HG02798 (cell line): Measurements from ENCODE around the gene ZMYND12.
"Not testable (repeated sequence)": the region's sequence is repeated elsewhere in the genome, so short reads cannot be mapped to it uniquely, and the experiment has no call there.

Source experiments
- ATAC-seq: cut with Tn5 transposase; IDR thresholded peaks from one replicate; pipeline ENCODE4 v1.9.1; 2021; ENCODE audit warnings: mild to moderate bottlenecking; ENCODE audit not compliant: unreplicated experiment, poor library complexity

Gene ZMYND12

GRCh38 chr1:42456010-42456753, at the start of gene ZMYND12, which contains the start of gene PPCS:
Gene ZMYND12 (minus strand): TSS chr1:42456022. CDS start chr1:42455997, 25 bp downstream.
Gene PPCS (plus strand): TSS chr1:42456543. CDS start chr1:42456566, 23 bp downstream.
- ATAC-seq, result peak; percentile 85

- no peak for ATAC-seq
These were observed 48.8 kb upstream of the ZMYND12 start for GRCh38 chr1:42504535-42505128.

DNA sequence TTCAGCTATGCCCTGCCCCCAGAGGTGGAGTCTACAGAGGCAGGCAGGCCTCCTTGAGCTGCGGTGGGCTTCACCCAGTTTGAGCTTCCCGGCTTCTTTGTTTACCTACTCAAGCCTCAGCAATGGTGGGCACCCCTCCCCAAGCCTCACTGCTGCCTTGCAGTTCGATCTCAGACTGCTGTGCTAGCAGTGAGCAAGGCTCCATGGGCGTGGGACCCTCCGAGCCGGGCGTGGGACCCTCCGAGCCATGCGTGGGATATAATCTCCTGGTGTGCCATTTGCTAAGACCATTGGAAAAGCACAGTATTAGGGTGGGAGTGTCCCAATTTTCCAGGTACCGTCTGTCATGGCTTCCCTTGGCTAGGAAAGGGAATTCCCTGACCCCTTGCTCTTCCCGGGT, 46.2 kb upstream of the ZMYND12 start:
- ATAC-seq, result not testable (repeated sequence)

DNA sequence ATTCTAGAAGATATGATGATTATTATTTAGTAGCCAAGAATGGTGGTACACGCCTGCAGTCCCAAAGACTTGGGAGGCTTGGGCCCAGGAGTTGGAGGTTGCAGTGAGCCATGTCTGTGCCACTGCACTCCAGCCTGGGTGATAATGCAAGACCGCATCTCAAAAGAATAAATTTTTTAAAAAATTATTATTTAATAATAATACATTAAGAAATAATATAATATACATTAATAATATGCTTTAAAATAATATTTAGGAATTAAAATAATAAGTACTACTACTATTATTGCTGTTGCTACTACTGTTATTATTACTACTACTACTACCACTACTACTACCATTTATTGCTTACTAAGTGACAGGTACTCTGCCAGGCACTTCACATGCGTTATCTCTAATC, 34.4 kb upstream of the ZMYND12 start:
- ATAC-seq, result no peak

GRCh38 chr1:42484382-42484781, 28.6 kb upstream of the ZMYND12 start:
- ATAC-seq, result no peak

GRCh38 chr1:42482635-42483153, 26.9 kb upstream of the ZMYND12 start:
- ATAC-seq, result no peak

GRCh38 chr1:42480921-42481320, 25.1 kb upstream of the ZMYND12 start:
- ATAC-seq, result no peak

DNA sequence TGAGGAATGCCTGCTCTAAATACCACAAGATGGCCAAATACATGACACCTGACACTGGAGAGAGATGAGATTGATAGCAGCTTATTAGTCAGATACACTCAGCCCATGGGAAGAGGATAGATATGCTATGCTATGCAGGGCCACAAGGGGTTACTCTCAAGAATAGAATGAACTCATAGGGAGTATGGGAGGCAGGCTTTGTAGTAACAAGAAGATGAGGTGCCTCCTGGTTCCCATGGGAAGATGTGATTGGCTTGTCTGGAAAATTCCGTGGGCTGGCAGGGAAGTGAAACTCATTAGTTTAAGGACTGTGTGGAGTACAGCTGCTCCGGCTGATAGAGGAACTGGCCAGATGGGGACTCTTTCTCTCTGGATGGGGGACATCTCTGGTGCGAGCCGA, 23.8 kb upstream of the ZMYND12 start:
- no peak for ATAC-seq

- no peak for ATAC-seq
These were observed 22.0 kb upstream of the ZMYND12 start for GRCh38 chr1:42477775-42478174.

DNA sequence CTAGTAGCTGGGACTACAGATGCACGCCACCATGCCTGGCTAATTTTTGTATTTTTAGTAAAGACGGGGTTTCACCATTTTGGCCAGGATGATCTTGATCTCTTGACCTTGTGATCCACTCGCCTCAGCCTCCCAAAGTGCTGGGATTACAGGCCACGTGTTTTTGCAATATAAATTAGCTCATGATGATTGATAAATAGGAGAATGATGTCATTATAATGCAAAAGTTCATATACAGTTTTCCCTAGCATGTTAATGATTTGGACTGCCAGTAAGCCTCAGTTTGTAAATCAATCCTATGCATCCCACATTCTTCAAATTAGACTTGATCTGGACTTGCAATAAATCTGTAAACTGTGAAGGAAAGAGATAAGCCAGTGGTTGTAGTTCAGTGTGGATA, 21.5 kb upstream of the ZMYND12 start:
- not testable (repeated sequence) for ATAC-seq

GRCh38 chr1:42476605-42477004, 20.8 kb upstream of the ZMYND12 start:
- no peak for ATAC-seq

GRCh38 chr1:42469727-42470126, 13.9 kb upstream of the ZMYND12 start:
- no peak for ATAC-seq

DNA sequence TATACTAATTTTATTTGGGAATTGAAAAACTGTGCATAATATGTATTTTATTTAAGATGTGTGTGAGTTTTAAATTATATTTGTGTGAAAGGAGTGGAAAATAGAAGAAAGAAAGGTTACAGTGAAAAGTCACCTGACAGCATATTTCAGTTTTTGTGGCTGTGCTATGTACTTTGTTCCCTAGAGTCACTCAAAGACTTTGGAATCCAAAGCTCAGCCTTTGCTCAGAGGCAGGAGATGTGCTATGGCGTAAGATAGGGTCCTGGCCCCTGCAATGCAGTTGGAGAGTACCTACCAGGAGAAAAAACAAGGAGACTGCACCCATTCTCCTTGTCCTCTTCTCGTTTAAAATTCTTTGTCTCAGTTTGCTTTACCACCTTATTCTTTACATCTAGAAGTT, 10.2 kb upstream of the ZMYND12 start:
- ATAC-seq, result no peak

- ATAC-seq, result no peak
These were observed 8.1 kb upstream of the ZMYND12 start for GRCh38 chr1:42463921-42464320.

GRCh38 chr1:42462828-42463763, 7.3 kb upstream of the ZMYND12 start, which contains the start of gene CCDC30:
Gene CCDC30 (plus strand): TSS chr1:42463286. CDS start chr1:42480552, 17,266 bp downstream.
- ATAC-seq, result peak; percentile 100

DNA sequence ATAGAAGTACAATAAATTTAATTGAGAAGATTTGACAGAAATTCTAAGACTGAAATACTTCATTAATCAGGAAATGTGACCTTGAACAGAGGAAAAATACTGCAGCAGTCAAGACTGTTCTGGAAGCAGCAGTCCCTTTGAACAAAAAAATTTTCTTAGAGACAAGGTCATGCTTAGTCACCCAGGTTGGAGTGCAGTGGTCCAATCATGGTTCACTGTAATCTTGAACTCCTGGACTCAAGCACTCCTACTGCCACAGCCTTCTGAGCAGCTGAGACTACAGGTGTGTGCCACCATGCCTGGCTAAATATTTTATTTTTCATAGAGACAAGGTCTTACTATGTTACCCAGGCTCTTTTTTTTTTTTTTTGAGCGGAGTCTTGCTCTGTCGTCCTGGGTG, 5.4 kb upstream of the ZMYND12 start:
- ATAC-seq, result no peak

DNA sequence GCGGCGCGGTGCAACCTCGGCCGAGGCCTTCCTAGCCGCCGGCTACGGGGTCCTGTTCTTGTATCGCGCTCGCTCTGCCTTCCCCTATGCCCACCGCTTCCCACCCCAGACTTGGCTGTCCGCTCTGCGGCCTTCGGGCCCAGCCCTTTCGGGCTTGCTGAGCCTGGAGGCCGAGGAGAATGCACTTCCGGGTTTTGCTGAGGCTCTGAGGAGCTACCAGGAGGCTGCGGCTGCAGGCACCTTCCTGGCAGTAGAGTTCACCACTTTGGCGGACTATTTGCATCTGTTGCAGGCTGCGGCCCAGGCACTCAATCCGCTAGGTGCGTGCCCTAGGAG, 900 bp upstream of the ZMYND12 start:
- ATAC-seq, result peak; percentile 50

DNA sequence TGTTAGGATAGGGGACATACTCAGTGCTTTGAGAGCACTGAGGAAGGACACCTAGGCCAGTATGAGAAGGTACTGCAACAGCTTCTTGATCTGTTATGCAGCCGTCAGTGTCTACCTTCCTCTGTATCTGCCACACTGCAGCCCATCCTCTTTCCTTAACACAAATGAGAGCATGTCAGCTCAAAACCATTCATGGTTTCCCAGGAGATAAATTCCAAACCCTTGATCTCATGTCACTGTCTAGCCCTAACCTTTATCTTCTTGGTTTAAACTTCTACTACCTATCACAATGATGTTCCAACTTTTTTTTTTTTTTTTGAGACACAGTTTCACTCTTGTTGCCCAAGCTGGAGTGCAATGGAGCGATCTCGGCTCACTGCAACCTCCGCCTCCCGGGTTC, 1.4 kb downstream of the ZMYND12 start:
- no peak for ATAC-seq

- no peak for ATAC-seq
These were observed 2.4 kb downstream of the ZMYND12 start for GRCh38 chr1:42453386-42453785.

DNA sequence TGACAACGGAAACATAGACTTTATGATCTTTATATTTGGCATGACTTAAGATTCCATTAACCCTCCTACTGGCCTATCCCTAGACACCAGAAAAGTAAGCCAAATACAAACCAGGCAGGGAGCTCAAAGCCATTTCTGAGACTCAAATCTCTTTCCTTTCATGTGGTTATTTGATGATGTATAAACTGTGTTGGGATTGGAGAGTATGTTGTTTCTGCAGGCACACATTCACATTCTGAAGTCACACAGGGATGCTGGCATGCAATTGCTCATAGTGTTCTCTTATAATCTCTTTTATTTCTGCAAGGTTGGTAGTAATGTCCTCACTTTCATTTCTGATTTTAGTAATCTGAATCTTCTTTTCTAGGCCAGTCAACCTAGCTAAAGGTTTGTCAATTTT, 5.8 kb downstream of the ZMYND12 start:
- ATAC-seq, result no peak

GRCh38 chr1:42449256-42449655, 6.6 kb downstream of the ZMYND12 start:
- ATAC-seq, result no peak
